Cardiac muscle cell (in vitro differentiated cells and primary cell): ENCODE data around the gene RSBN1L. TPM values are rescaled to one million over a fixed set of nuclear protein-coding genes. Genes with fewer than 3 reads are reported as not detected.

ENCODE experiments used
- DNase-seq, 2 donors: peaks; one replicate each; pipeline versions ENCODE4 v3.0.0 to v3.0.0-alpha.2; 2010 to 2017; ENCODE audit warnings: low read depth in 1 of 2, low spot score in 1 of 2
- H3K27ac ChIP-seq: fragments of 200-600 bp; sonication (generic); 2 replicates; pipeline ENCODE4 v1.5.1; 2016
- H3K27me3 ChIP-seq: fragments of 200-600 bp; sonication (generic); 2 replicates; pipeline ENCODE4 v1.6.0; 2016; ENCODE audit warnings: control low read depth
- H3K36me3 ChIP-seq: fragments of 200-600 bp; sonication (generic); 2 replicates; pipeline ENCODE4 v1.5.1; 2016; ENCODE audit warnings: control low read depth
- H3K4me1 ChIP-seq: fragments of 200-600 bp; sonication (generic); 2 replicates; pipeline ENCODE4 v1.8.1; 2017; ENCODE audit warnings: low read depth, mild to moderate bottlenecking, mixed run types
- H3K4me3 ChIP-seq: fragments of 200-600 bp; sonication (generic); 2 replicates; pipeline ENCODE4 v1.5.1; 2016; ENCODE audit warnings: mild to moderate bottlenecking
- H3K9me3 ChIP-seq: fragments of 200-600 bp; sonication (generic); 2 replicates; pipeline ENCODE4 v1.5.1; 2017; ENCODE audit warnings: low read depth, mild to moderate bottlenecking, control low read depth
- polyA plus RNA-seq: library from polyadenylated mRNA; unstranded; fragments of >200 nt; fragmentation: Nextera tagmentation; extraction: Ambion mirVana; gene quantifications from 2 replicates; pipeline ENCODE4 v1.2.1, GENCODE V29; 2016
- total RNA-seq: library from RNA; depleted of rRNA; stranded (reverse); fragments of >200 nt; gene quantifications from 2 replicates; pipeline ENCODE4 v1.2.3, GENCODE V29; 2016
- TF ChIP-seq, protein P1 (sequence below): IDR thresholded peaks from 2 replicates; pipeline ENCODE4 v1.5.1; 2012; ENCODE audit warnings: low read depth, mild to moderate bottlenecking, low read length

The RSBN1L gene
- total and polyA plus RNA-seq, 2 experiments from 2014 or later: 6.6 to 13.6 TPM

DNA sequence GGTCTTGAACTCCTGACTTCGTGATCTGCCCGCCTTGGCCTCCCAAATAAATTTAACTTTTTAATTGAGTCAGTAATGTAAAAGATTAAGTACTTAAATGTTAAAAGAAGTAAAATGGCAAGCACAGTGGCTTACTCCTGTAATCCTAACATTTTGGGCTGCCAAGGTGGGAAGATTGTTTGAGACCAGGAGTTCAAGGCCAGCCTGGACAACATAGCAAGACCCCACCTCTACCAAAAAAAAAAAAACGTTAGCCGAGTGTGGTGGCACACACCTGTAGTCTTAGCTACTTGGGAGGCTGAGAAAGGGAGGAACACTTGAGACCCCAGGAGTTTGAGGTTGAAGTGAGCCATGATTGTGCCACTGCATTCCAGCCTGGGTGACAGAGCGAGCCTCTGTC lies 128.4 kb downstream of the RSBN1L start:
- DNase-seq: no peak
- Histone ChIP-seq H3K27ac (no peak overlapping the region), H3K4me1 (no peaks in the 10 kb centered on the region), H3K4me3 (no peak overlapping the region), H3K27me3 (no peaks in the 10 kb centered on the region), H3K9me3 (no peaks in the 10 kb centered on the region), H3K36me3 (no peaks in the 10 kb centered on the region)
- TF ChIP-seq, protein P1, sequence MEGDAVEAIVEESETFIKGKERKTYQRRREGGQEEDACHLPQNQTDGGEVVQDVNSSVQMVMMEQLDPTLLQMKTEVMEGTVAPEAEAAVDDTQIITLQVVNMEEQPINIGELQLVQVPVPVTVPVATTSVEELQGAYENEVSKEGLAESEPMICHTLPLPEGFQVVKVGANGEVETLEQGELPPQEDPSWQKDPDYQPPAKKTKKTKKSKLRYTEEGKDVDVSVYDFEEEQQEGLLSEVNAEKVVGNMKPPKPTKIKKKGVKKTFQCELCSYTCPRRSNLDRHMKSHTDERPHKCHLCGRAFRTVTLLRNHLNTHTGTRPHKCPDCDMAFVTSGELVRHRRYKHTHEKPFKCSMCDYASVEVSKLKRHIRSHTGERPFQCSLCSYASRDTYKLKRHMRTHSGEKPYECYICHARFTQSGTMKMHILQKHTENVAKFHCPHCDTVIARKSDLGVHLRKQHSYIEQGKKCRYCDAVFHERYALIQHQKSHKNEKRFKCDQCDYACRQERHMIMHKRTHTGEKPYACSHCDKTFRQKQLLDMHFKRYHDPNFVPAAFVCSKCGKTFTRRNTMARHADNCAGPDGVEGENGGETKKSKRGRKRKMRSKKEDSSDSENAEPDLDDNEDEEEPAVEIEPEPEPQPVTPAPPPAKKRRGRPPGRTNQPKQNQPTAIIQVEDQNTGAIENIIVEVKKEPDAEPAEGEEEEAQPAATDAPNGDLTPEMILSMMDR: no peak

DNA sequence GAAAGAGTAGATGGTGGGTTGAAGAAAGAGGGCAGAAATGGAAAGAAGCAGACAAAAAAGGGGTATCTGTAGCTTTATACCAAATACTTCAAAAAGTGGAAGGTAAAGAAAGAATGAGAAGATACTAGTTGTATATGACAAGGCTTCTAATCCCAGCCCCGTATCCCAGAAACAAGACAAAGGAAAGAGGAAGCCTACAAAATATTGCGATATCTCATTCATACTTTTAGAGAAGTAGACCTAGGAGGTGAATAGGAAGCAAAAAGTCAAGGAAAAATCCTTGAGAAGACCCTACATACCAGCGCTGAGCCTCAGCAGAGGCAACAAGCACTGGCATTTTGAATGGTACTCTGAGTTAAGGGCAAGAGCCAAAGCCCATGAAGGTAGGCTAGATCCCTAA lies 128.9 kb downstream of the RSBN1L start:
- H3K27me3 ChIP-seq: no peaks in the 10 kb centered on the region
- H3K4me3 ChIP-seq: no peak overlapping the region
- TF ChIP-seq, protein P1: no peak
- H3K36me3 ChIP-seq: no peaks in the 10 kb centered on the region
- no peaks in the 10 kb centered on the region for H3K9me3 ChIP-seq
- H3K4me1 ChIP-seq: peaks cover under 1% of the 10 kb centered on the region
- DNase-seq: no peak
- no peak overlapping the region for H3K27ac ChIP-seq

DNA sequence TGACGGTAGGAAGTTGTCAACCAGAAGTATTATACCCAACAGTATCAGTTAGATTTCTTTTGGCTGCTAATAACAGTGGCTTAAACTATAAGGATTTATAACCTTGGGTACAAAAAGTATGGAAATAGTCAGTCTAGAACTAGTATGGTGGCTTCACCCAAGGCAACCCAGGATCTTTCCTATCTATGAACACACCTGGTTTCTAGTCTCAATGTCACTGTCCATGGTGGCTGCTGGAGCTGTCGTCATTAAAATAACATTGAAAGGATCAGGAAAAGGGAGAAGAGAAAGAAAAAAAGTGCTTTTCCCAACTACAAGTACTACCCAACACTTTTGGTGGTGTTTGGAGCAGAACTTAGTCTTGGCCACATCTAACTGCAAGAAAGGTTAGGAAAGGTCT lies 130.0 kb downstream of the RSBN1L start:
- TF ChIP-seq, protein P1: no peak
- Histone ChIP-seq H3K4me3 (no peak overlapping the region), H3K27me3 (no peaks in the 10 kb centered on the region), H3K4me1 (peaks cover 12% of the 10 kb centered on the region), H3K9me3 (no peaks in the 10 kb centered on the region), H3K36me3 (no peaks in the 10 kb centered on the region), H3K27ac (no peak overlapping the region)
- DNase-seq: no peak

DNA sequence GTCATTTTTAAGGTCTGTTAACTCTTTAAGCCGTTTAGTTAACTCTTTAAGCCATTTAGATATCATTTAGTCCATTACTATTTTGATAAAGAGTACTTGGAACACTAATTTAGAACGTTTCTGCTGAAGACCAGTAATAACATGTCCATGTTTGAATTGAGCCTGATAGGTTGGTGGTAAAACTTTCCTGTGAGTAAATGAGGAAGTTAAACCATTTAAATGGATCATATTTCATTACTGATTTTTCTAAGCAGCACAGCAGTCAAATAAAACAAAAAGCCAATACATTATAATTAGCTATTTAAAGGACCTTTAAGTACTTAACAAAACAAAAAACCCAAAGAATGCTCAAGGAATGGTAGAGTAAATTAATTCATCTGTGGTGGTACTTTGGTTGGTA lies 131.7 kb downstream of the RSBN1L start:
- DNase-seq: no peak
- H3K27ac ChIP-seq: no peak overlapping the region
- no peaks in the 10 kb centered on the region for H3K27me3 ChIP-seq
- H3K36me3 ChIP-seq: no peaks in the 10 kb centered on the region
- no peaks in the 10 kb centered on the region for H3K9me3 ChIP-seq
- no peak overlapping the region for H3K4me3 ChIP-seq
- TF ChIP-seq, protein P1: no peak
- peaks cover 23% of the 10 kb centered on the region for H3K4me1 ChIP-seq

DNA sequence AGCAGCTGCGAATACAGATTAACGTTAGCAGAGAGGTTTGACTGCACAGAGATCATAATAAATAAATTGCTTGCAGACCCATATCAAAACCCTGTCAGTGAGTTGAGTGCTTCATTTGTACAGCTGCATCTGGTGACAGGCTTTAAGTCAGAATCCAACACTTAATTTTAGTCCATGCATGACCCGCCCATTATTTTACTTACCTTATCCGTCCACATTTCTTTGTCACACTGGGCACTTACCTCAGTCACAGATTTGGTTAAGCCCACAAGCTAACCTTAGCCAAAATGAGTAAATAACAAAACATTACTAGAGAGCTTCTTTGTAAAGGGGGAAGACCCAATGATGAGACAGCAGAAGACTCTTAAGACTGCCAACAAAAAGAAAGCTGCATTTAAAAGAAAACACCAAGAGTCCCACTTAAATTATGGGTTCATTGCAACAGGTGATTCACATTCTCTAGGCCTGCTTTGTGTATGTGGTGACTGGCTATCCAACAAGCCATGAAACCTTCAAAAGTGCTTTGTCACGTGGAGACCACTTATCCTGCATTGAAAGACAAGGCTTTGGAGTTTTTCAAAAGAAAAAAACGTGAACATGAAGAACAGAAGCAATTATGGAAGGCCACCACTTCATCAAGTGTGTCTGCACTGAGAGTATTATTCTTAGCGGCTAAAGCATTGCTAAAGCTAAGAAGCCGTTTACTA lies 134.5 kb downstream of the RSBN1L start:
- TF ChIP-seq, protein P1: no peak

More for the DNA sequence above, 134.5 kb downstream of the RSBN1L start:
- Histone ChIP-seq H3K27ac (peak overlapping the region; percentile 40), H3K4me1 (peaks cover 31% of the 10 kb centered on the region), H3K36me3 (no peaks in the 10 kb centered on the region), H3K27me3 (no peaks in the 10 kb centered on the region), H3K9me3 (no peaks in the 10 kb centered on the region), H3K4me3 (no peak overlapping the region)
- DNase-seq: peak in 1 of 2 donors; percentile 32
